DMS53 (cell line): ENCODE data around the gene CDK16.

ENCODE experiments used
- DNase-seq: peaks from one replicate; lab custom pipeline; 2025; lab: John Stamatoyannopoulos, UW

The CDK16 gene

DNA sequence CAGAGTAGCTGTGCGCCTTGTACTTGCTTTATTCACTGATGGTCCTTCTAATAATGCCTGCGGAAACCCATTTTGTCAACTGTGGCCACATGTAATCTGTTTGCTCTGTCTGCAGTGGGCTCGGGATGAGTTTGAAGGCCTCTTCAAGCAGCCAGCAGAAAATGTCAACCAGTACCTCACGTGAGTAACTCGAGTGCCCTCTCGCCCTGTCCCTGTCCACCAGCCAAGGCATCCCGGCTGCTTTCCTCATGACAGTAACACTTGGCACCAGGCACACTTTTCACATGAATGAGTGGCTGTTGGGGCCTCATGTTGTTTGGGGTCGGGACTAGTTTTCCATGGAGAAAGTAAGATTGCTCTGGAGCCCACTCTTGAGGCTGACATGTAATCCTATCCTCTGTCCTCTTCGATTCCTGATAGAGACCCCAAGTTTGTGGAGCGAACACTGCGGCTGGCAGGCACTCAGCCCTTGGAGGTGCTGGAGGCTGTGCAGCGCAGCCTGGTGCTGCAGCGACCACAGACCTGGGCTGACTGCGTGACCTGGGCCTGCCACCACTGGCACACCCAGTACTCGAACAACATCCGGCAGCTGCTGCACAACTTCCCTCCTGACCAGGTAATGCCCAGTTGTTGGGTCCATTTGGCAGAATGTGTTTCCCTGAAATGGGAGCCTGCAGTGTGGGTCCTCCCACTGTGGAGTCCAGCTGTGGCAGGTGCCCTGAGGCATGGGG is 8.8 kb upstream of the CDK16 start:
- DNase-seq = no peak

DNA sequence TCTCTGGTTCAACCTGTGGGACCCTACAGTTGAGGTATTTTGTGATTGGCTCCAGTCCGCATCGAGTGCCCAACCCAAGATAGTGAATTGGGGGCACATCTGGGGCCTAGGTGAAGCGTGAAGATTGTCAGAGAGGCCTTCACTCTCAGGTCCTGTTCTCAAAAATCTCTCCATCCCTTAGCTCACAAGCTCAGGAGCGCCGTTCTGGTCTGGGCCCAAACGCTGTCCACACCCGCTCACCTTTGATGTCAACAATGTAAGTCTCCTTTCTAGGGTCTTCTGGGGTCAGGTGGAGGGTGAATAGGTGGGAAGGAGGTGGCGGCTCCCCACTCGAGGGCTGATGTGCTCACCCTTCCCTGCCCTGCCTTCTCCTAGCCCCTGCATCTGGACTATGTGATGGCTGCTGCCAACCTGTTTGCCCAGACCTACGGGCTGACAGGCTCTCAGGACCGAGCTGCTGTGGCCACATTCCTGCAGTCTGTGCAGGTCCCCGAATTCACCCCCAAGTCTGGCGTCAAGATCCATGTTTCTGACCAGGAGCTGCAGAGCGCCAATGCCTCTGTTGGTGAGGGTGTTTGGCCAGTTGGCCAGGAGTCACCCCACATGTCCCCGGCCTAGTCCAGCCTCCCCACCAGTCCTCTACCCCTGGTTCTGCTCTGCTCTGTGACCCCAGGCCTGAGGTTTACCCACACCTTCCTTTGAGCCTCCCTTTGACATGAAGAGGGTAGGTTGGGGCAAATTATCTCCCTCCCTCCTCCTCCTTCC is 7.6 kb upstream of the CDK16 start:
- DNase-seq = no peak

DNA sequence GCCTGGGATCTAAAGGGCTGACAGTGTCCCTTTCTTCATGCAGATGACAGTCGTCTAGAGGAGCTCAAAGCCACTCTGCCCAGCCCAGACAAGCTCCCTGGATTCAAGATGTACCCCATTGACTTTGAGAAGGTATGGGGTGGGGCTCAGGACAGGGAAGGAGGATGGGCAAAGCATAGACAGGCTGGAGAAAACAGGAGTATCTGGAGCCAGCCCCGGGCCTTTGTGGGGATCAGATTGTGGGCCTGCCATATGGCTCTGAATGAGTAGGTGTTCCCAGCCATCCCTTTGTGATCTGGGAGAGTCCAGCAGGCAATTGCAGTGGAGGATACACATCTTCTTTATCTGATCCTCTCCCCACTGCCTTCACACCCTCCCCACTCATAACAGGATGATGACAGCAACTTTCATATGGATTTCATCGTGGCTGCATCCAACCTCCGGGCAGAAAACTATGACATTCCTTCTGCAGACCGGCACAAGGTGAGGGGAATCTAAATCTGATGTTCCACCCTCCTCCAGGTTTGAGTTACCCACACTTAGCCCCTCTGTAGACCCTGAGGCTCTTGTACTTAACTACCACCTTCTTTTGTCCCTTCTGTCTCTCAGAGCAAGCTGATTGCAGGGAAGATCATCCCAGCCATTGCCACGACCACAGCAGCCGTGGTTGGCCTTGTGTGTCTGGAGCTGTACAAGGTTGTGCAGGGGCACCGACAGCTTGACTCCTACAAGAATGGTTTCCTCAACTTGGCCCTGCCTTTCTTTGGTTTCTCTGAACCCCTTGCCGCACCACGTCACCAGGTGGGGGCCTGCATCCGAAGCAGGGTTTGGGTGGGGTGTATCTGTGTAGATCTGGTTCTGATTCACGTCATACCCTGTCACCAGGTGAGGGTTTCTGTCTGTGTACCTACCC is 5.8 kb upstream of the CDK16 start:
- DNase-seq = no peak

DNA sequence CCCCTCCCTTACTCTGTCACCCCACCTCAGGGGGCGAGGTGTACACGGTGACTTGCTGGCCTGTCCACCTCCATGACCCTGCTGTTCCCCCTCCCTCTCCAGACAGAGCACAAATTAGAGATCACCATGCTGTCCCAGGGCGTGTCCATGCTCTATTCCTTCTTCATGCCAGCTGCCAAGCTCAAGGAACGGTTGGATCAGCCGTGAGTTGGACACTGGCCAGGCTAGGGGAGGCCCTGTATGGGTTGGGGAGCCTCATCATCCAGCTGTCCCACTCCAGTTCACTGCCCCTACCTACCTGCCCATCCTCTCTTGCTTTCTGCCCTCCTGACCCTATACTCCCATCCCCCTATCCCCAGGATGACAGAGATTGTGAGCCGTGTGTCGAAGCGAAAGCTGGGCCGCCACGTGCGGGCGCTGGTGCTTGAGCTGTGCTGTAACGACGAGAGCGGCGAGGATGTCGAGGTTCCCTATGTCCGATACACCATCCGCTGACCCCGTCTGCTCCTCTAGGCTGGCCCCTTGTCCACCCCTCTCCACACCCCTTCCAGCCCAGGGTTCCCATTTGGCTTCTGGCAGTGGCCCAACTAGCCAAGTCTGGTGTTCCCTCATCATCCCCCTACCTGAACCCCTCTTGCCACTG is 3.9 kb upstream of the CDK16 start:
- no peak for DNase-seq

DNA sequence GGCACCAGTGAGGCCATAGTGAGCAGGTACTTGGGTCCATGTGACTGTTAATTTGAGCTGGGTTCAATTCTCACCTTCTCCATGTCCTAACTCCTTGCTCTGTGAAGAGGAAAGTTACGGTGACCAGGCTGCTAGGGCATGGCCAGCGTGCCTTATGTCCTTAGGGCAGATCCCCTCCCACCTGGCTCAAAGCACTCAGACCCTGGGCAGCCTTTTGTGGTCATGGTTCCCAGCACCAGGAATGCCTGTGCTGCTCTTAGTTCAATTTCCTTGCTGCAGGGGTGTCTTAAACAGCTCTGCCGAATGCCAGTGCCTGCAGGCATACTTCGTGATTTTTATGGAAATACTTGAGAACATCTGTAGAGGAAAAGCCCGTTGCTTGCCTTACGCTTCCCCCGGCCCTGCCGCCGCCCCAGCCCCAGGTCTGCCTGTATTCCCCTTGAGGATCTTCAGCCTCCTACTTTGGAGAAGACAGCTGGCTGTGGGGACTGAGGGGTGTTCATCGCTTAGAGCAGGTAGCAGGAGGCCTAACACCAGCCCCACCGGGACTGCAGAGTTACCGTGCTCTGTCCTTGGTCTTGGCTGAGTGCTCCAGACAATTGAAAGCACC is 3.1 kb upstream of the CDK16 start:
- no peak for DNase-seq

DNA sequence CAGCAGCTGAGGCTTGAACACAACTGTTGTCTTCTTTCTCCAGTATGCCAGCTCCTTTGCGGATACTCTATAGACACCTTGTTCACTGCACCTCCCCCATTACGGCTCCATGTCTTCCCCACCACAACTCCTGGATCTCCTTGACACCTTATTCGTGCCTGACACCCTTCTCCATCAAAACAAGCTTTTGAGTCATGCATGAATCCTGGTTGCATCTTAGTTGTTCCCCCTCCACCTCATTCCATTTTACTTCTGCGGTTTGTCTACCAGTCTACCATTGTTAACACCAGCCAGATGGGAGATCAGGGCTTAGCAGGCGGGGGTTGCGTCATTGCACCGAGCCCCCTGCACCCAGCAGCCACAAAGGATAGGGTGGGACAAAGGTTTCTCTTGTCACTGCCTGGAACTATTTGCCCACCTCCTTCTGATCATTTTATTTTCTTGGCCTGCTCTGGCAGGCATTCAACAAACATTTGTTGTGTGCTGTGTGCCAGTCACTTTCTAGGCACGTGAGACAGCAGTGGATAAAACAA is 2.0 kb upstream of the CDK16 start:
- no peak for DNase-seq

DNA sequence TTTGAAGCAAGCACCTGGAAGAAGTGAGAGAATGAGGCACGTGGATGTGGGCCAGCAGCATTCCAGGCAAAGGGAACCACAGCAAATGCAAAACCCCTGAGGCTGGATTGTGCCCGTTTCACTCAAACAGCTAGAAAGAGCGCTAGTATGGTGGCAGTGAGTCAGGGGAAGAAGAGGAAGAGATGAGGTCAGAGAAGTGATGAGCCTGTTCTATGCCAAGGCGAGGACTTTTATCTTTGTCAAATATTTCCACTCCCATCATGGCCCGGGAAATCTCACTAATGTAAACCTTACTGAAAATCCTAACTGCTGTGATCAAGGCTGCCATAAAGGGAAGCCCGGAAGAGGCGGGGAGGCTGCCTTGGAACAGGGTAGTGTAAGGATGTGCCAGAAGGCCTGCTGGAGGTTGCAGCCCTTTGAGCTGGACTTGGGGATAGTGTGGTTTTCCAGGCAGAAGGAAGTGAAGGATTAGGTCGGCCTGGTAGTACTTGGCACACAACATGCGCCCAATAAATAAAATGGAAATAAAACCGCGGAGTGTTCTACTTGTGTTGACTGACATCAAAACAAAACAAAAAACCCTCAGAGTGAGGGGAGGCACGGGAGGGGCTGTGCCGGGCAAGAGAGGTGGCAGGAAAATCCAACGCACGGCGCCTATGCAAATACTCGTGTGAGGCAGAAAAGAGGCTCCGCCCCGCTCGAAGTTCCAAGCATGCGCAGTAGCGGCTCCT is 1.2 kb upstream of the CDK16 start:
- peak; percentile 86 for DNase-seq

DNA sequence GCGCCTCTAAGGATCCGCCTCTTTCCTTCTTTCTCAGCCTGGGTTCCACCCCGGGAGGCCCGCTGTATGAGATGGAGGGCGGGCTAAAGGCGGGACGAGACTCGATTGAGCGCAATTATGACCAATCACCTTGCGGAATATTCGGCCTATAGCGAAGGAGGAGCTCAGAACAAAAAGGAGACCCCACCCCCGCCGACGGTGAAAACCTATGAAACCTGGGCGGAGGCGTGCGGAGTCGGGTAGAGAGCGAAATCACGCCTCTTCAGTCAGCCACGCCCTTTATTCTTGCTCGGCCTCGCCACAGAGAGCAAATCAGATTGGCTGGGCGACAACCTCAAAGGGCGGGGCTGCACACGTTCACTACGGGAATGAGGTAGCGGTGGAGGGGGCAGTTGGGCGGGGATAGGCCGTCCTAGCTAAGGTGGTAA is 615 bp upstream of the CDK16 start:
- peak; percentile 99 for DNase-seq

DNA sequence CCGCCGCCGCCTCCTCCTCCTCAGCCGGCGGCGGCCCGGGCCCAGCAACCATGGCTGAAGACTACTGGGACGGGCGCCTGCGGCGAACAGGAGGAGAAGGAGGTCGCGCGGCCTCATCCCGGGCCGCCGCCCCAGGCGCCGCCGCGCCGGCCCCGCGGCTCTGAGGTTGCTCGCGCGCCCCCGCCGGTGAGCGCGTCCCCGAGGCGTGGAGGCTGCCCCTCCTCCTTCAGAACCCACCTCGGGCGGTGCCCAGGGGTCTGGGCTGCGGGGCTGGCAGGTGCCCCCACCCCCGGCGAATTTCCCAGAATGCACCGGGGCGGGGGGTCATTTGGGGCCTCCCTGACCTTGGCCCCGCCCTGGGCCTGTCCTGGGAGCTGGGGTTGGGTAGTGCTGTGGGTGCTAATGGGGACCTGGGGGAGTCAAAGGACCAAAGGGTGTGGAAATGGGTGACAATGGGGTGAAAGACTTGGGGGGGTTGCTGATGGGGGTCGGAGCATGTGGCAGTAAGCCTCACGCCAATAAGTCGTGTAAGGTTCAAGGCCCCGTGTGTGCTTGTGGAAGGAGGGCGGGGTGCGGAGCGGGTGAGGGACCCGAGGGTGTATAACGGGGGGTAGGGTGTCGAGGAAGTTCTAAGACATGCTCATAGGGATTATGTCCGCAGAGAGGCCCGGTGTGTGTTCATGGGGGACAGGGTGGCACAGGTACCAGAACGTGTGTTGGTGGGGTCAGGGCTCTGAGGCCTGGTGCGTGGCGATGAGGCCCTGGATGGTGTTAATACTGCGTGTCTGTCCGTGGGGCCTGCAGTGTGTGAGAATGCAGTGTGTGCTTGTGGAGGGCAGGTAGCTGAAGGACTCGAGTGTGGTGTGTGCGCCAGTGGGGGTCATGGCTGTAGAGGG is 687 bp downstream of the CDK16 start:
- DNase-seq = peak; percentile 58

DNA sequence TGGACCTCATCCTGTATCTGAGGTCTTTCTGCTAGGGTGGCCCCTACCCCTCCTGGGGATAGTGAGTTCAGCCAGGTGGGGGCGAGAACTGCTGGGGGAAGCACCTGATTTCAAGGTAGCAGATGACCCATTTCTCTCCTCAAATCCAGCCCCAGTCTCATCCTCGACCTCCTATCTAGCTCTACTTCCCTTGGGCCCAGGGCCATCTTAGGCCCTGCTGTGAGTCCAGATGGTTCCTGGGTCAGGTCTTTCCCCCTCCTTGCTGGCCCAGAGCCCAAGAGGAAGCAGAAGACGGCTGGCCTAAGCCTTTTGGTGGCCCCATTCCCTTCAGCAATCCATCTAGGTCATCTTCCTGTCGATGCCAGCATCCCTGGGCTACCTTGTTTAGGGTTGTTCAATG is 3.3 kb downstream of the CDK16 start:
- no peak for DNase-seq

DNA sequence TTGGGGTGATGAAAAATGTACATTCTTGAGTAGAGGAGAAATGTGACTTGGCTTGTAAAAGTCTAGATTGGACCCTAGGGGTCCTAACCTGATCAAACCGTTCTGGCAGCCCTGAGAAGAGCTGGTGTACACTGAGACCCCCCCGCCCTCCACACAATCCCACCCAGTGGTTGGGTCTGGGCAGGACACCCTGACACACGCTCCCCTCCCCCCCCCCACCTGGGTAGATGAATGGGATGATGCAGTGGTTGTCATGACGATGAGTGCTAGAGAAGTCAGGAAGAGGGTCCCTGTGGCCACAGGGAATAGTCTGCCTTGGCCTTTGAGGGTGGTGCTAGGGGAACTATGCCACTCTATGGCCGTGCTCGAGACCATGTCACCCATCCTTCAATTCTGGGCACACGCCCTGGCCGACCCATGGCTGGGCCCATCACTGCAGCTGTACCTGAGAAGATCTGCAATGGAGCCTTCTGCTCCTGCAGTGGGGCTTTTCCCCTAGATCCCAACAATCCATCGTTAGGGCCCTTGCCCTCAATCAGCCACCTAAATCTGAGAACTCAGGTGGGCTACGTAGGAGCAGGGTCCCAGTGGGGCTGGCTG is 4.4 kb downstream of the CDK16 start:
- DNase-seq = peak; percentile 20

DNA sequence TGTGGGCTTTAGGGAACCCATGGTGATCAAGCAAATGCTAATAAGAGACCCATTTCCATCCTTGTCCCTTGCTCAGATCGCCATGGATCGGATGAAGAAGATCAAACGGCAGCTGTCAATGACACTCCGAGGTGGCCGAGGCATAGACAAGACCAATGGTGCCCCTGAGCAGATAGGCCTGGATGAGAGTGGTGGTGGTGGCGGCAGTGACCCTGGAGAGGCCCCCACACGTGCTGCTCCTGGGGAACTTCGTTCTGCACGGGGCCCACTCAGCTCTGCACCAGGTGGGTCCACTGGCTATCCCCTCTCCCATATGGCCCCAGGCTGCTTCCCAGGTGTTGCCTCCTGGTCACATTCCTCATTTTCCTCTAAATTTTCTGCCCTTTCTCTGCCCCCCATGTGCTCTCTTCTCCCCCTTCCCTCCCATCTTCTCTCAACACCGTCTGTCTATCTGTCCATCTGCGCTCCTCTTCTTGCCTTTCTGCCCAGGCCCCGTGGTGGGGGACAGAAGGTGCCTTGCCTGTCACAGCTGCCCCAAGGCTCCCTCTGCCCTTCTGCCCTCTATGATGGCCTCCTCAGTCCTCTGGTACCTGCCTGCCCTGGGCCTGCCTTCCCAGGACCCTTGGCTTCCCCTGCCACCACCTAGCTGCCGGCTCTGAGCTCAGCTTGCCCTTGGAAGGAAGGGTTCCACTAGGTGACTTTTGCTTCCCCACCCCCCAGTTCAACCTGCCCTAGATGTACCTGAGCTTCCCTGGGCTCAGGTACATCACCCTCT is 5.2 kb downstream of the CDK16 start:
- DNase-seq = no peak

DNA sequence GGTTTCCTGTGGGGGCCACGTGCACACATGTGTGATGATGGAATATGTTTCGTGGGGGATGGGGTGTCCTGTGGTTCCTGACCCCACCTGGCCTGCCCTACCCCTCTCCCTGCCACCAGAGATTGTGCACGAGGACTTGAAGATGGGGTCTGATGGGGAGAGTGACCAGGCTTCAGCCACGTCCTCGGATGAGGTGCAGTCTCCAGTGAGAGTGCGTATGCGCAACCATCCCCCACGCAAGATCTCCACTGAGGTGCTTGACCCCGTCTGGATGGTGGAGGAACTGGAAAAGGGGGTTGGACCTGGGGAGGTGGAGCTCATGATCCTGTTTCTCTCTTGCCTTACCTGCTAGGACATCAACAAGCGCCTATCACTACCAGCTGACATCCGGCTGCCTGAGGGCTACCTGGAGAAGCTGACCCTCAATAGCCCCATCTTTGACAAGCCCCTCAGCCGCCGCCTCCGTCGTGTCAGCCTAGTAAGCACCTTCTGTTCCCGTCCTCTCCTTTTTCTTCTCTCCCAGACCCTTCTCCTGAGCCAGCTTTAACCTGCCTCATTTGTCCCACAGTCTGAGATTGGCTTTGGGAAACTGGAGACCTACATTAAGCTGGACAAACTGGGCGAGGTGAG is 5.9 kb downstream of the CDK16 start:
- no peak for DNase-seq

DNA sequence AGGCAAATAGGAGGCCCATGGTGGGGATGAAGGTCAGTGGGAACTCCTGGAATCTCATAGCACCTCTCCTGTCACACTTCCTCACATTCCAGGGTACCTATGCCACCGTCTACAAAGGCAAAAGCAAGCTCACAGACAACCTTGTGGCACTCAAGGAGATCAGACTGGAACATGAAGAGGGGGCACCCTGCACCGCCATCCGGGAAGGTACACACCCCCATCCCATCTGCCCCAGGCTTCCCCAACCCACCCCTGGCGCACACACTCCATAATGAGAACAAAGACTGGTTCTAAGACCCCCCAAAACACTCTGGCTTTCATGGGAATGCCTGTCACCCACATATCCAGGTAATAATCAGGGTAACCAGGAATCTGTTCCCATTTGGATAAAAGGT is 6.4 kb downstream of the CDK16 start:
- DNase-seq = no peak

DNA sequence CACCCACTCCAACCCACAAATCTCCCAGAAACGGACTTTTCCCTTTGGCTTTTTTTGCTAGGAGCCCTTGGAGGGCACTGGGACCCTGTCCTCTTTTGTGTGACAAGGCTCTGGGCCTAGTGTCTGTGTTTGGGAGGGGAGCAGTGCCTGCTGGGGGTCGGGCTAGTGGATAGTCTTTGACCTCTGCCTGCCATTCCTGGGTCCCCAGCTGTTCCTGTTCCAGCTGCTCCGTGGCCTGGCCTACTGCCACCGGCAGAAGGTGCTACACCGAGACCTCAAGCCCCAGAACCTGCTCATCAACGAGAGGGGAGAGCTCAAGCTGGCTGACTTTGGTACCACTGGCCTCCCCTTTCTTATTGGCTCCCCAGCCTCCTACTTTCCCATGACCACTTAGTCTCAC is 7.6 kb downstream of the CDK16 start:
- no peak for DNase-seq

DNA sequence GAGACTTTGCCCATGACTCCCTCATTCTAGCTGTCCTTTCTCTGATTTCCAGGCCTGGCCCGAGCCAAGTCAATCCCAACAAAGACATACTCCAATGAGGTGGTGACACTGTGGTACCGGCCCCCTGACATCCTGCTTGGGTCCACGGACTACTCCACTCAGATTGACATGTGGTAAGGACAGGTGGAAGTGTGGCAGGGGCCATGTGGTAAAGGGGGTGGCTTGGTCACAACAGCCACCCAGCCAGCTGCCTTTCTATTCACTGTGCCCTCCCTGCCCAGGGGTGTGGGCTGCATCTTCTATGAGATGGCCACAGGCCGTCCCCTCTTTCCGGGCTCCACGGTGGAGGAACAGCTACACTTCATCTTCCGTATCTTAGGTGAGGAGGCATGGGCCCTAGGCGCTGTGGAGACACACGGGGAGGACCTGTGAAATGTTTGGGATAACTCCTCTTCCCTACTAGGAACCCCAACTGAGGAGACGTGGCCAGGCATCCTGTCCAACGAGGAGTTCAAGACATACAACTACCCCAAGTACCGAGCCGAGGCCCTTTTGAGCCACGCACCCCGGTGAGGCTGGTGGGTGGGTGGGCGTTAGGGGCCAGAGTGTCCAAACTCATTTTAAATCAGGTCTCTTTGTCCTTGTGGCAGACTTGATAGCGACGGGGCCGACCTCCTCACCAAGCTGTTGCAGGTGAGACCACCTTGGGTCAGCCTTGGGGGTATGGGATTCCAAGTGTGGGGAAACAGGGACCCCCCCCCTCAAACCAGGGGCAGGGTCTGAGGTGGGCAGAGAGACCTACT is 8.3 kb downstream of the CDK16 start:
- no peak for DNase-seq

DNA sequence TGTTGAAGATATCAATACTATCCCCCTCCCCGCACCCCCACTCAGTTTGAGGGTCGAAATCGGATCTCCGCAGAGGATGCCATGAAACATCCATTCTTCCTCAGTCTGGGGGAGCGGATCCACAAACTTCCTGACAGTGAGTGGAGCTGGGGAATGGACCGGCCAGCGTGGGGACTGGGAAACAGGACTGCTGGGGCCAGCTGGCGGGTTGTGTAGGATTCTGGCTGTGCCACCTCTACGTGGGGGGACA is 8.8 kb downstream of the CDK16 start:
- no peak for DNase-seq
